ENCODE data around the gene SNX27. TPM values are rescaled to one million over a fixed set of nuclear protein-coding genes. Genes with fewer than 3 reads are reported as not detected.

SNX27 gene
- polyA plus RNA-seq, 4 donors, result 4.3 to 19.2 (median 7.0) TPM

GRCh38 chr1:151718011-151718431 is 106.2 kb downstream of the SNX27 start:
- Histone ChIP-seq H3K9me3 (ENCODE audit: control insufficient read depth in 2 of 2, insufficient read depth in 1 of 2, low read depth in 1 of 2, low read length in 1 of 2) (no peaks in the 10 kb centered on the region), H3K4me1 (ENCODE audit: control insufficient read depth in 3 of 3, insufficient read depth in 2 of 3, low read depth in 1 of 3, low read length in 2 of 3) (peaks cover 3 to 53% (median 7%) of the 10 kb centered on the region in 3 donors), H3K27ac (ENCODE audit: low read depth in 1 of 3, low read length in 2 of 3) (no peak overlapping the region), H3K4me3 (ENCODE audit: low read depth in 1 of 3, low read length in 3 of 3) (no peak overlapping the region), H3K27me3 (ENCODE audit: control insufficient read depth in 3 of 3, insufficient read depth in 3 of 3, low read length in 3 of 3) (peaks cover 0 to 14% (median 0%) of the 10 kb centered on the region in 3 donors), H3K36me3 (ENCODE audit: control insufficient read depth in 3 of 3, insufficient read depth in 2 of 3, low read depth in 1 of 3, low read length in 3 of 3) (peaks cover 0 to 16% (median 0%) of the 10 kb centered on the region in 3 donors)
- DNase-seq (no peak), FAIRE-seq (no peak)
- 48 to 68% (median 58%) methylated on average over 4 of the region's 4 CpGs for WGBS, 3 donors

DNA sequence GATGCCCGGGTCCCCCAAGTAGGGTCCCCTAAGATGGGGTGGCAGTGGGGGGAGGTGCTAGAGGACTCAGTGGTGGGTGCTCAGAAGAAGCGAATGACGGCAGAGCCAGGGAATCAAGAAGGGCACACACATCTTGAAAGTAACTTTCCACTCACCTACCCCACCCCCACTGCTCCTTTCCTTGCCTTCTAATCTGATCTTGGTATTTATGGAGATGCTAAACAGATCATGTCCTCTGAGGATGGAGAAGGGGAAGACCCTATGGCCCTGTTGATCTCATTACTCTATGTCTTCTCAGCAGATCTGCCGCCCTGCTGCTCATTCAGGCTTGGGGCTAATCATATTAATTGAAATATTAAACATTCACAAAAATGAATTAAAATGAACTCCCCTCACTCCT is 106.8 kb downstream of the SNX27 start:
- peaks cover 0 to 14% (median 0%) of the 10 kb centered on the region in 3 donors for H3K27me3 ChIP-seq (ENCODE audit: control insufficient read depth in 3 of 3, insufficient read depth in 3 of 3, low read length in 3 of 3)
- no peak for DNase-seq
- WGBS, 3 donors, result 72 to 90% (median 83%) methylated on average over 4 of the region's 4 CpGs
- no peak overlapping the region for H3K27ac ChIP-seq (ENCODE audit: low read depth in 1 of 3, low read length in 2 of 3)
- peaks cover 0 to 12% (median 0%) of the 10 kb centered on the region in 3 donors for H3K36me3 ChIP-seq (ENCODE audit: control insufficient read depth in 3 of 3, insufficient read depth in 2 of 3, low read depth in 1 of 3, low read length in 3 of 3)
- peaks cover 3 to 47% (median 7%) of the 10 kb centered on the region in 3 donors for H3K4me1 ChIP-seq (ENCODE audit: control insufficient read depth in 3 of 3, insufficient read depth in 2 of 3, low read depth in 1 of 3, low read length in 2 of 3)
- no peaks in the 10 kb centered on the region for H3K9me3 ChIP-seq (ENCODE audit: control insufficient read depth in 2 of 2, insufficient read depth in 1 of 2, low read depth in 1 of 2, low read length in 1 of 2)
- H3K4me3 ChIP-seq (ENCODE audit: low read depth in 1 of 3, low read length in 3 of 3), result no peak overlapping the region
- FAIRE-seq, result no peak

DNA sequence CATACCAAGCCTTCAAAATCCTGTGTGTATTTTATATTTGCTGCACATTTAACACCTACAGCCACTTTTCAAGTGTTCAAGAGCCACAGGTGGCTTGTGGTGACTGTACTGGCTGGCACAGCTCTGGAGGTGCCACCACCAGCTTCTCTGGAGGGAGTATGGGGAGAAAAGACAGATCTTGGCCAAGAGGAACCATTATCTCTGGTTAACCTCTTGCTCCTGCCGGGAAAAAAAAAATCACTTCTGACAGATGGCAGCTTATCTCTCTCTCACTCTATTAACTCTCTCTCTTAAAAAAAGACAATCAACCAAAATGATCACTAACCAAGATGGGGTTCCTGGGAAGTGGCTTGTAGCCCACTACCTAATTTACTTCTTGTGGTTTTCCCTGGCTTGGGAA is 108.3 kb downstream of the SNX27 start:
- Histone ChIP-seq H3K4me3 (ENCODE audit: low read depth in 1 of 3, low read length in 3 of 3) (no peak overlapping the region), H3K27me3 (ENCODE audit: control insufficient read depth in 3 of 3, insufficient read depth in 3 of 3, low read length in 3 of 3) (peaks cover 0 to 14% (median 0%) of the 10 kb centered on the region in 3 donors), H3K27ac (ENCODE audit: low read depth in 1 of 3, low read length in 2 of 3) (peak overlapping the region in 2 of 3 donors; percentile 58 to 61), H3K9me3 (ENCODE audit: control insufficient read depth in 2 of 2, insufficient read depth in 1 of 2, low read depth in 1 of 2, low read length in 1 of 2) (no peaks in the 10 kb centered on the region), H3K4me1 (ENCODE audit: control insufficient read depth in 3 of 3, insufficient read depth in 2 of 3, low read depth in 1 of 3, low read length in 2 of 3) (peaks cover 3 to 38% (median 7%) of the 10 kb centered on the region in 3 donors), H3K36me3 (ENCODE audit: control insufficient read depth in 3 of 3, insufficient read depth in 2 of 3, low read depth in 1 of 3, low read length in 3 of 3) (no peaks in the 10 kb centered on the region)
- DNase-seq (no peak), FAIRE-seq (no peak)
- 24 to 33% (median 29%) methylated on average over 1 of the region's 1 CpG for WGBS, 3 donors

DNA sequence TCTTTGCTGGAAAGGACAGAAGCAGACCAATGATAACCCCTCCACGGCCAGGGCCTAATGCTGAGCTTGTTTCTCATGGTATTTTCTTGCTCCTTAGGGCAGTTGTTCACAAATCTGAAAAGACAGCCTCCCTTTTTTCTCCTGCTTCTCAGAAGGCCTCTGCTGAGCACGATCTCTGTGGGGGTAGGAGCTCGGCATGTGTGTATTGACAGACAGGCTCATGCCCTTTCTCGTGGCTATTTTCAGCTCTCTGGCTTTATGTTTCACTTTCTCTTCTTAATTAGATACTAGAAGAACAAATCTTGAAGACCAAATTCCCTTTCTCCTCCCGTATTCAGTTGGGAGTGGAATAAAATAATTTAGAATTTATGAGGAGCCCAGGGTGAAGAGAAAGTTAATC is 108.7 kb downstream of the SNX27 start:
- FAIRE-seq (no peak), DNase-seq (peak; percentile 41 to 50)
- 8 to 11% (median 9%) methylated on average over 5 of the region's 5 CpGs for WGBS, 3 donors
- Histone ChIP-seq H3K27me3 (ENCODE audit: control insufficient read depth in 3 of 3, insufficient read depth in 3 of 3, low read length in 3 of 3) (peaks cover 0 to 14% (median 0%) of the 10 kb centered on the region in 3 donors), H3K4me1 (ENCODE audit: control insufficient read depth in 3 of 3, insufficient read depth in 2 of 3, low read depth in 1 of 3, low read length in 2 of 3) (peaks cover 3 to 35% (median 7%) of the 10 kb centered on the region in 3 donors), H3K27ac (ENCODE audit: low read depth in 1 of 3, low read length in 2 of 3) (peak overlapping the region in 2 of 3 donors; percentile 58 to 78), H3K4me3 (ENCODE audit: low read depth in 1 of 3, low read length in 3 of 3) (peak overlapping the region in 2 of 3 donors; percentile 18 to 54), H3K36me3 (ENCODE audit: control insufficient read depth in 3 of 3, insufficient read depth in 2 of 3, low read depth in 1 of 3, low read length in 3 of 3) (no peaks in the 10 kb centered on the region), H3K9me3 (ENCODE audit: control insufficient read depth in 2 of 2, insufficient read depth in 1 of 2, low read depth in 1 of 2, low read length in 1 of 2) (no peaks in the 10 kb centered on the region)

- Histone ChIP-seq H3K4me3 (ENCODE audit: low read depth in 1 of 3, low read length in 3 of 3) (peak within 1 kb of the TSS in 2 of 3 donors; percentile 31 to 54), H3K9me3 (ENCODE audit: control insufficient read depth in 2 of 2, insufficient read depth in 1 of 2, low read depth in 1 of 2, low read length in 1 of 2) (no peaks in the 10 kb centered on the region), H3K27ac (ENCODE audit: low read depth in 1 of 3, low read length in 2 of 3) (peak within 1 kb of the TSS in 2 of 3 donors; percentile 58 to 78), H3K36me3 (ENCODE audit: control insufficient read depth in 3 of 3, insufficient read depth in 2 of 3, low read depth in 1 of 3, low read length in 3 of 3) (no peaks in the 10 kb centered on the region), H3K27me3 (ENCODE audit: control insufficient read depth in 3 of 3, insufficient read depth in 3 of 3, low read length in 3 of 3) (peaks cover 0 to 14% (median 0%) of the 10 kb centered on the region in 3 donors), H3K4me1 (ENCODE audit: control insufficient read depth in 3 of 3, insufficient read depth in 2 of 3, low read depth in 1 of 3, low read length in 2 of 3) (peaks cover 3 to 31% (median 7%) of the 10 kb centered on the region in 3 donors)
- peak; percentile 30 to 45 for DNase-seq
- 2 to 5% (median 4%) methylated on average over 44 of the region's 44 CpGs for WGBS, 3 donors
- no peak for FAIRE-seq
Observed at GRCh38 chr1:151720974-151721787, 109.3 kb downstream of the SNX27 start, which contains the start of gene RIIAD1. TSS of gene RIIAD1 (plus strand) at chr1:151721522. CDS start at chr1:151721537, 15 bp downstream.

- WGBS, 3 donors, result 30 to 39% (median 31%) methylated on average over 17 of the region's 17 CpGs
- DNase-seq (no peak), FAIRE-seq (no peak)
- no peak overlapping the region for H3K27ac ChIP-seq (ENCODE audit: low read depth in 1 of 3, low read length in 2 of 3)
- H3K27me3 ChIP-seq (ENCODE audit: control insufficient read depth in 3 of 3, insufficient read depth in 3 of 3, low read length in 3 of 3), result peaks cover 0 to 14% (median 0%) of the 10 kb centered on the region in 3 donors
- peaks cover 3 to 33% (median 7%) of the 10 kb centered on the region in 3 donors for H3K4me1 ChIP-seq (ENCODE audit: control insufficient read depth in 3 of 3, insufficient read depth in 2 of 3, low read depth in 1 of 3, low read length in 2 of 3)
- peak overlapping the region in 2 of 3 donors; percentile 31 to 54 for H3K4me3 ChIP-seq (ENCODE audit: low read depth in 1 of 3, low read length in 3 of 3)
- no peaks in the 10 kb centered on the region for H3K36me3 ChIP-seq (ENCODE audit: control insufficient read depth in 3 of 3, insufficient read depth in 2 of 3, low read depth in 1 of 3, low read length in 3 of 3)
- no peaks in the 10 kb centered on the region for H3K9me3 ChIP-seq (ENCODE audit: control insufficient read depth in 2 of 2, insufficient read depth in 1 of 2, low read depth in 1 of 2, low read length in 1 of 2)
Observed at GRCh38 chr1:151721788-151722510, 110.1 kb downstream of the SNX27 start.

GRCh38 chr1:151723726-151724370 is 112.0 kb downstream of the SNX27 start:
- 58 to 70% (median 58%) methylated on average over 3 of the region's 3 CpGs for WGBS, 3 donors
- DNase-seq (no peak), FAIRE-seq (no peak)
- Histone ChIP-seq H3K4me1 (ENCODE audit: control insufficient read depth in 3 of 3, insufficient read depth in 2 of 3, low read depth in 1 of 3, low read length in 2 of 3) (peaks cover 3 to 31% (median 7%) of the 10 kb centered on the region in 3 donors), H3K4me3 (ENCODE audit: low read depth in 1 of 3, low read length in 3 of 3) (no peak overlapping the region), H3K36me3 (ENCODE audit: control insufficient read depth in 3 of 3, insufficient read depth in 2 of 3, low read depth in 1 of 3, low read length in 3 of 3) (no peaks in the 10 kb centered on the region), H3K27ac (ENCODE audit: low read depth in 1 of 3, low read length in 2 of 3) (no peak overlapping the region), H3K9me3 (ENCODE audit: control insufficient read depth in 2 of 2, insufficient read depth in 1 of 2, low read depth in 1 of 2, low read length in 1 of 2) (no peaks in the 10 kb centered on the region), H3K27me3 (ENCODE audit: control insufficient read depth in 3 of 3, insufficient read depth in 3 of 3, low read length in 3 of 3) (peaks cover 0 to 6% (median 0%) of the 10 kb centered on the region in 3 donors)

Measured in small intestine (tissue), 7 donors.